KG1 (cell line): ENCODE results near the gene ITPR2.
"Not testable (repeated sequence)": the region's sequence is repeated elsewhere in the genome, so short reads cannot be mapped to it uniquely, and the experiment has no call there.

ENCODE experiments used
- DNase-seq: peaks from one replicate; lab custom pipeline; 2025; lab: John Stamatoyannopoulos, UW

ITPR2 gene

GRCh38 chr12:26848156-26848825 is 15.3 kb upstream of the ITPR2 start:
- DNase-seq: no peak

GRCh38 chr12:26847431-26847830 is 14.4 kb upstream of the ITPR2 start:
- DNase-seq: no peak

- DNase-seq: no peak
These were observed 13.4 kb upstream of the ITPR2 start for GRCh38 chr12:26846416-26846815.

- no peak for DNase-seq
These were observed 13.0 kb upstream of the ITPR2 start for GRCh38 chr12:26845984-26846383.

- no peak for DNase-seq
These were observed 12.2 kb upstream of the ITPR2 start for GRCh38 chr12:26845057-26845666.

GRCh38 chr12:26843311-26843710 is 10.3 kb upstream of the ITPR2 start:
- DNase-seq: no peak

- no peak for DNase-seq
These were observed 8.1 kb upstream of the ITPR2 start for GRCh38 chr12:26841085-26841484.

- no peak for DNase-seq
These were observed 6.5 kb upstream of the ITPR2 start for GRCh38 chr12:26839512-26839911.

- DNase-seq: no peak
These were observed 6.0 kb upstream of the ITPR2 start for GRCh38 chr12:26838888-26839416.

- no peak for DNase-seq
These were observed 3.2 kb upstream of the ITPR2 start for GRCh38 chr12:26836201-26836600.

- not testable (repeated sequence) for DNase-seq
These were observed 1.6 kb upstream of the ITPR2 start for GRCh38 chr12:26834503-26835060.

GRCh38 chr12:26833743-26834490 is 923 bp upstream of the ITPR2 start:
- peak; percentile 64 for DNase-seq

- DNase-seq: peak; percentile 97
These were observed 808 bp downstream of the ITPR2 start for GRCh38 chr12:26831951-26832821.

GRCh38 chr12:26830783-26831551 is 2.0 kb downstream of the ITPR2 start:
- peak; percentile 64 for DNase-seq

GRCh38 chr12:26830363-26830762 is 2.6 kb downstream of the ITPR2 start:
- no peak for DNase-seq

- DNase-seq: no peak
These were observed 4.5 kb downstream of the ITPR2 start for GRCh38 chr12:26828280-26829073.

GRCh38 chr12:26826437-26826836 is 6.6 kb downstream of the ITPR2 start:
- no peak for DNase-seq

GRCh38 chr12:26825459-26826016 is 7.5 kb downstream of the ITPR2 start:
- DNase-seq: no peak

- DNase-seq: no peak
These were observed 9.6 kb downstream of the ITPR2 start for GRCh38 chr12:26823390-26823789.

- DNase-seq: no peak
These were observed 11.0 kb downstream of the ITPR2 start for GRCh38 chr12:26822026-26822425.
